RWPE1 (cell line): ENCODE results near the gene KIF16B.

Experiments used
- CTCF ChIA-PET: fragments of 350-600 bp; sonication (Branson Sonifier 250); formaldehyde crosslinking; extraction: SDS; loops from one replicate; lab custom pipeline; 2021; lab: Yijun Ruan, JAX
- POLR2A ChIA-PET: fragments of 400-600 bp; formaldehyde crosslinking; extraction: SDS; loops from one replicate; lab custom pipeline; 2020; ENCODE audit warnings: antibody characterized with exemption; ENCODE audit not compliant: low non-redundant PET; lab: Yijun Ruan, JAX
- DNase-seq: peaks from one replicate; pipeline ENCODE4 v3.0.0; 2012; ENCODE audit warnings: low spot score
- H3K27ac ChIP-seq: fragments of 450-650 bp; 2 replicates; pipeline ENCODE4 v1.5.1; 2017
- CTCF ChIP-seq: fragments of 450-650 bp; conservative IDR thresholded peaks from 2 replicates; pipeline ENCODE4 v1.5.1; 2017; ENCODE audit warnings: low read depth, mild to moderate bottlenecking

Gene KIF16B

GRCh38 chr20:16616317-16616716, 43.1 kb upstream of the KIF16B start:
- CTCF ChIA-PET: no interaction called here
- no peak overlapping the region for H3K27ac ChIP-seq
- POLR2A ChIA-PET: no interaction called here
- TF ChIP-seq CTCF: no peak
- DNase-seq: no peak

- ChIA-PET POLR2A (no interaction called here), CTCF (no interaction called here)
- H3K27ac ChIP-seq: peak overlapping the region; percentile 52; the same call in 1 of the 2 replicates
- DNase-seq: peak; percentile 81
- TF ChIP-seq CTCF: no peak
Measured at GRCh38 chr20:16615199-16615598, 42.0 kb upstream of the KIF16B start.

- ChIA-PET POLR2A (no interaction called here), CTCF (no interaction called here)
- no peak overlapping the region for H3K27ac ChIP-seq
- no peak for DNase-seq
- TF ChIP-seq CTCF: no peak
Measured at GRCh38 chr20:16613954-16614353, 40.7 kb upstream of the KIF16B start.

- no peak for DNase-seq
- ChIA-PET CTCF (no interaction called here), POLR2A (no interaction called here)
- TF ChIP-seq CTCF: no peak
- no peak overlapping the region for H3K27ac ChIP-seq
Measured at GRCh38 chr20:16612706-16613105, 39.5 kb upstream of the KIF16B start.

- H3K27ac ChIP-seq: no peak overlapping the region
- ChIA-PET POLR2A (no interaction called here), CTCF (no interaction called here)
- no peak for TF ChIP-seq CTCF
- no peak for DNase-seq
Measured at GRCh38 chr20:16611817-16612216, 38.6 kb upstream of the KIF16B start.

- H3K27ac ChIP-seq: no peak overlapping the region
- no peak for DNase-seq
- POLR2A ChIA-PET: no interaction called here
- TF ChIP-seq CTCF: no peak
- CTCF ChIA-PET: no interaction called here
Measured at GRCh38 chr20:16609066-16609465, 35.8 kb upstream of the KIF16B start.

- no peak for TF ChIP-seq CTCF
- H3K27ac ChIP-seq: no peak overlapping the region
- ChIA-PET CTCF (no interaction called here), POLR2A (no interaction called here)
- DNase-seq: no peak
Measured at GRCh38 chr20:16608277-16608650, 35.0 kb upstream of the KIF16B start.
